ENCODE measurements around the gene THEMIS.

The THEMIS gene

GRCh38 chr6:127902933-127903332, 2.1 kb upstream of the THEMIS start:
- TF ChIP-seq, protein P1, sequence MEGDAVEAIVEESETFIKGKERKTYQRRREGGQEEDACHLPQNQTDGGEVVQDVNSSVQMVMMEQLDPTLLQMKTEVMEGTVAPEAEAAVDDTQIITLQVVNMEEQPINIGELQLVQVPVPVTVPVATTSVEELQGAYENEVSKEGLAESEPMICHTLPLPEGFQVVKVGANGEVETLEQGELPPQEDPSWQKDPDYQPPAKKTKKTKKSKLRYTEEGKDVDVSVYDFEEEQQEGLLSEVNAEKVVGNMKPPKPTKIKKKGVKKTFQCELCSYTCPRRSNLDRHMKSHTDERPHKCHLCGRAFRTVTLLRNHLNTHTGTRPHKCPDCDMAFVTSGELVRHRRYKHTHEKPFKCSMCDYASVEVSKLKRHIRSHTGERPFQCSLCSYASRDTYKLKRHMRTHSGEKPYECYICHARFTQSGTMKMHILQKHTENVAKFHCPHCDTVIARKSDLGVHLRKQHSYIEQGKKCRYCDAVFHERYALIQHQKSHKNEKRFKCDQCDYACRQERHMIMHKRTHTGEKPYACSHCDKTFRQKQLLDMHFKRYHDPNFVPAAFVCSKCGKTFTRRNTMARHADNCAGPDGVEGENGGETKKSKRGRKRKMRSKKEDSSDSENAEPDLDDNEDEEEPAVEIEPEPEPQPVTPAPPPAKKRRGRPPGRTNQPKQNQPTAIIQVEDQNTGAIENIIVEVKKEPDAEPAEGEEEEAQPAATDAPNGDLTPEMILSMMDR (IDR thresholded peaks at IDR 0.05; ENCODE audit: extremely low read depth, insufficient read depth, missing control alignments): no peak
- no peak for DNase-seq (ENCODE audit: low spot score)
- in situ Hi-C loops (cut with MboI; ENCODE audit: low pct_unique_long_range_greater_than_20kb, low sequenced_read_pairs, unreplicated experiment): no loop called here

- TF ChIP-seq, protein P1 (IDR thresholded peaks at IDR 0.05; ENCODE audit: extremely low read depth, insufficient read depth, missing control alignments): no peak
- in situ Hi-C loops (cut with MboI; ENCODE audit: low pct_unique_long_range_greater_than_20kb, low sequenced_read_pairs, unreplicated experiment): no loop called here
- no peak for DNase-seq (ENCODE audit: low spot score)
These were observed 3.4 kb downstream of the THEMIS start for GRCh38 chr6:127897484-127897883.

- in situ Hi-C loops (cut with MboI; ENCODE audit: low pct_unique_long_range_greater_than_20kb, low sequenced_read_pairs, unreplicated experiment): no loop called here
- TF ChIP-seq, protein P1 (IDR thresholded peaks at IDR 0.05; ENCODE audit: extremely low read depth, insufficient read depth, missing control alignments): no peak
- no peak for DNase-seq (ENCODE audit: low spot score)
These were observed 6.8 kb downstream of the THEMIS start for GRCh38 chr6:127894051-127894450.

- no peak for DNase-seq (ENCODE audit: low spot score)
- in situ Hi-C loops (cut with MboI; ENCODE audit: low pct_unique_long_range_greater_than_20kb, low sequenced_read_pairs, unreplicated experiment): no loop called here
- TF ChIP-seq, protein P1 (IDR thresholded peaks at IDR 0.05; ENCODE audit: extremely low read depth, insufficient read depth, missing control alignments): no peak
These were observed 7.3 kb downstream of the THEMIS start for GRCh38 chr6:127893541-127893940.

GRCh38 chr6:127891731-127892326, 9.0 kb downstream of the THEMIS start:
- DNase-seq (ENCODE audit: low spot score): no peak
- in situ Hi-C loops (cut with MboI; ENCODE audit: low pct_unique_long_range_greater_than_20kb, low sequenced_read_pairs, unreplicated experiment): no loop called here
- TF ChIP-seq, protein P1 (IDR thresholded peaks at IDR 0.05; ENCODE audit: extremely low read depth, insufficient read depth, missing control alignments): no peak

DNA sequence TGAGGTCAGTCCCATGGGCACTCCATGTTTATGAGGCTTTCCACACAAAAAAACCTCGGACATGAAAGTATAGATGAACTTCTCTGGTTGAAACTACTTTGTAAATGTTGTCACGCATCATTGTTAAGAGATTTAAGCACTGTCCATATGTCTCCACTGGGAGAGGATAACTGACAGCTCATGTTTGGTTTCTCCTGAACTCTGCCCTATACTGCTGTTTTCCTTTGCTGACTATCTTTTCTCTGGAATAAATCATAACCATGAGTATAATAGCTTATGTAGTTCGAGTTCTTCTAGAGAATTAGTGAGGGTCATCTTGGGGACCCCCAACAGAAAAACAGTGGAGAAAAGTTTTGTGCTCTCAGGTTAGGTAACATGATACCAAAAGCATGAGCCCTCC, 14.3 kb downstream of the THEMIS start:
- no peak for DNase-seq (ENCODE audit: low spot score)
- in situ Hi-C loops (cut with MboI; ENCODE audit: low pct_unique_long_range_greater_than_20kb, low sequenced_read_pairs, unreplicated experiment): no loop called here
- TF ChIP-seq, protein P1 (IDR thresholded peaks at IDR 0.05; ENCODE audit: extremely low read depth, insufficient read depth, missing control alignments): no peak

Measured in GM13977 (cell line).